K562 (cell line): Measurements from ENCODE around the gene KRTAP5-7. TPM values are rescaled to one million over a fixed set of nuclear protein-coding genes. Genes with fewer than 3 reads are reported as not detected.
A peak's percentile ranks its signal among the peaks of the same experiment; 100 is the strongest.

Source experiments
- ATAC-seq: fragments of 200-7000 bp; cut with Tn5 transposase; 3 replicates; pipeline ENCODE4 v1.9.1; 2020; ENCODE audit warnings: moderate library complexity
- BruUV-seq: library from RNA; stranded (reverse); fragments of 400-500 nt; replicated peaks from 2 replicates; lab custom pipeline; 2021; lab: Mats Ljungman, UMichigan
- CTCF ChIA-PET: fragments of 300-600 bp; formaldehyde crosslinking; extraction: SDS; loops from one replicate; lab custom pipeline; 2021; ENCODE audit warnings: low intra/inter-chr PET ratio; lab: Yijun Ruan, JAX
- POLR2A ChIA-PET: fragments of 300-600, 350-650 bp; sonication (Branson Sonifier 250); formaldehyde crosslinking; extraction: SDS; loops from one replicate; lab custom pipeline; 2021; ENCODE audit warnings: antibody characterized with exemption, inconsistent platforms; lab: Yijun Ruan, JAX
- DNase-seq, 4 experiments: peaks; one replicate each; pipeline versions ENCODE4 v3.0.0 to v3.0.0-alpha.2; 2011 to 2018; ENCODE audit warnings: low spot score in 3 of 4, mixed read lengths in 3 of 4; ENCODE audit errors: extremely low read depth in 1 of 4
- FAIRE-seq: peaks from 2 replicates; lab custom pipeline; 2011; peaks lifted over from hg19 to GRCh38; lab: Jason Lieb, UNC
- H2AFZ ChIP-seq: 2 replicates; pipeline ENCODE4 v1.6.0; 2011; ENCODE audit warnings: low read depth, low read length, control low read depth, inconsistent platforms
- H3K27ac ChIP-seq: fragments of 200-600 bp; 3 replicates; pipeline ENCODE4 v1.8.0; 2011; ENCODE audit warnings: low read depth, mild to moderate bottlenecking, control low read depth, inconsistent platforms, low read length, moderate library complexity, mixed read lengths; ENCODE audit errors: extremely low read depth
- H3K27me3 ChIP-seq, 2 experiments: fragments of 300-600 bp in 1 of 2; 2 replicates in 1 of 2; 3 replicates in 1 of 2; pipeline versions ENCODE4 v1.6.0 to v1.8.0; 2011; ENCODE audit warnings: inconsistent platforms in 2 of 2, low read length in 2 of 2, mild to moderate bottlenecking in 1 of 2, mixed read lengths in 1 of 2, moderate library complexity in 1 of 2; ENCODE audit not compliant: control insufficient read depth in 2 of 2, insufficient read depth in 2 of 2
- H3K36me3 ChIP-seq: fragments of 300-600 bp; 3 replicates; pipeline ENCODE4 v1.8.0; 2011; ENCODE audit warnings: mild to moderate bottlenecking, low read length, inconsistent platforms; ENCODE audit not compliant: control insufficient read depth, insufficient read depth
- H3K4me1 ChIP-seq, 2 experiments: fragments of 200-600 bp in 1 of 2; replicated peaks in 1 of 2; 2 replicates in 1 of 2; 3 replicates in 1 of 2; pipeline versions ENCODE4 v1.5.1 to v1.8.0; 2011; ENCODE audit warnings: inconsistent platforms in 2 of 2, low read length in 2 of 2, mild to moderate bottlenecking in 1 of 2, mixed read lengths in 1 of 2, moderate library complexity in 1 of 2; ENCODE audit not compliant: control insufficient read depth in 2 of 2, insufficient read depth in 2 of 2
- H3K4me2 ChIP-seq: 2 replicates; pipeline ENCODE4 v1.6.1; 2011; ENCODE audit warnings: low read length, control low read depth, inconsistent platforms, mixed read lengths; ENCODE audit not compliant: insufficient read depth
- H3K4me3 ChIP-seq: fragments of 200-600 bp; sonication (generic), shearing (Covaris generic); 2 replicates; pipeline ENCODE4 v1.5.1; 2016; ENCODE audit warnings: control low read depth, inconsistent platforms
- H3K79me2 ChIP-seq: fragments of 200-600 bp; 3 replicates; pipeline ENCODE4 v1.8.0; 2011; ENCODE audit warnings: low read length, inconsistent platforms; ENCODE audit not compliant: control insufficient read depth, insufficient read depth
- H3K9ac ChIP-seq, 2 experiments: 2 replicates each; pipeline versions ENCODE4 v1.6.0 to v1.6.1; 2011; ENCODE audit warnings: low read depth in 2 of 2, low read length in 2 of 2, control low read depth in 1 of 2, inconsistent platforms in 1 of 2, mild to moderate bottlenecking in 1 of 2, mixed read lengths in 1 of 2; ENCODE audit not compliant: insufficient read depth in 1 of 2
- H3K9me1 ChIP-seq: one replicate; pipeline ENCODE4 v1.6.0; 2011; ENCODE audit warnings: inconsistent platforms, mild to moderate bottlenecking, low read length, moderate library complexity; ENCODE audit not compliant: control insufficient read depth, insufficient read depth
- H3K9me3 ChIP-seq: replicated peaks from 2 replicates; pipeline ENCODE4 v1.5.1; 2011; ENCODE audit warnings: low read depth, low read length, inconsistent platforms; ENCODE audit not compliant: control insufficient read depth, insufficient read depth
- H4K20me1 ChIP-seq: replicated peaks from 2 replicates; pipeline ENCODE4 v1.6.1; 2011; ENCODE audit warnings: low read length, inconsistent platforms, mixed read lengths; ENCODE audit not compliant: control insufficient read depth, insufficient read depth
- CBX1 ChIP-seq: sonication (generic); IDR thresholded peaks from 2 replicates; pipeline ENCODE4 v1.6.1; 2016; ENCODE audit warnings: antibody characterized with exemption, low read depth, mild to moderate bottlenecking
- KHSRP ChIP-seq: fragments of 450-650 bp; IDR thresholded peaks from 2 replicates; pipeline ENCODE4 v1.6.1; 2017
- NCOR1 ChIP-seq: fragments of 450-650 bp; IDR thresholded peaks from 2 replicates; pipeline ENCODE4 v1.6.1; 2016; ENCODE audit warnings: mild to moderate bottlenecking, moderate library complexity
- NONO ChIP-seq, 2 experiments: fragments of 200-400 bp in 1 of 2; fragments of 450-650 bp in 1 of 2; formaldehyde crosslinking in 1 of 2; IDR thresholded peaks; 2 replicates each; pipeline ENCODE4 v1.6.1; 2017; ENCODE audit warnings: low read depth in 2 of 2, mild to moderate bottlenecking in 2 of 2, moderate library complexity in 2 of 2, low read length in 1 of 2
- SIRT6 ChIP-seq: IDR thresholded peaks from one replicate; pipeline ENCODE4 v1.6.1; 2012; ENCODE audit warnings: low read depth, mild to moderate bottlenecking, control low read depth, inconsistent platforms, low read length, moderate library complexity
- TAF7 ChIP-seq: fragments of 450-650 bp; IDR thresholded peaks from 2 replicates; pipeline ENCODE4 v1.6.1; 2016; ENCODE audit warnings: missing genetic modification characterization, missing compliant biosample characterization
- TCF3 ChIP-seq: sonication (generic); formaldehyde crosslinking; IDR thresholded peaks from 2 replicates; pipeline ENCODE4 v1.4.0; 2020; ENCODE audit warnings: mild to moderate bottlenecking, missing genetic modification reagents
- ZNF23 ChIP-seq: fragments of 250-450 bp; sonication (Bioruptor Pico); IDR thresholded peaks from 2 replicates; pipeline ENCODE4 v1.4.0; 2020; ENCODE audit warnings: mild to moderate bottlenecking
- WGBS: fragments of 100-300 bp; shearing (Covaris generic); methylation state at CpG from one replicate; pipeline ENCODE4 v1.1.6; 2016; ENCODE audit warnings: low coverage, mixed read lengths; ENCODE audit not compliant: insufficient coverage; ENCODE audit errors: missing lambda C conversion rate; 5-methylcytosine and 5-hydroxymethylcytosine counted together
- in situ Hi-C: fragments of 300-500 bp; cut with MboI; formaldehyde crosslinking; loops from 4 replicates; pipeline ENCODE4 v1.15.0; 2018; ENCODE audit warnings: inconsistent platforms, mixed read lengths
- intact Hi-C: fragments of 100-400 bp; cut with micrococcal nuclease; formaldehyde crosslinking; loops from 2 replicates; pipeline ENCODE4 v1.14.2; 2022
- polyA plus RNA-seq, 8 experiments: library from polyadenylated mRNA; depleted of rRNA in 4 of 8; stranded (reverse) in 5 of 8; unstranded in 3 of 8; fragments of >200 nt; fragmentation: Nextera tagmentation in 2 of 8; fragmentation: Illumina TruSeq in 1 of 8; extraction: Ambion mirVana in 2 of 8; extraction: Trizol in 1 of 8; gene quantifications; 2 replicates each; pipeline versions ENCODE4 v1.2.1 to v1.2.3, GENCODE V29; 2011 to 2014; ENCODE audit warnings: inconsistent platforms in 1 of 8, missing spikeins in 1 of 8
- total RNA-seq, 7 experiments: library from RNA; depleted of rRNA in 6 of 7; stranded (reverse); fragments of >200 nt in 6 of 7; fragmentation: Illumina TruSeq in 2 of 7; extraction: Trizol in 2 of 7; gene quantifications; 2 replicates each; pipeline versions ENCODE4 v1.2.1 to v1.2.3, GENCODE V29; 2011 to 2021; ENCODE audit warnings: low replicate concordance in 1 of 7
- TF ChIP-seq, protein P1 (sequence below), 2 experiments: IDR thresholded peaks; 2 replicates each; pipeline ENCODE4 v1.6.1; 2011; ENCODE audit warnings: borderline replicate concordance in 1 of 2, control low read depth in 1 of 2, low read depth in 1 of 2, low read length in 1 of 2, mild to moderate bottlenecking in 1 of 2, mixed read lengths in 1 of 2, moderate library complexity in 1 of 2; ENCODE audit not compliant: insufficient read depth in 1 of 2, insufficient read length in 1 of 2, poor library complexity in 1 of 2, severe bottlenecking in 1 of 2; ENCODE audit errors: extremely low read depth in 1 of 2

The KRTAP5-7 gene
- total and polyA plus RNA-seq, 9 of the 15 experiments (the other 6 are each of a cell fraction or from before 2014, with no cell fraction given): not detected

DNA sequence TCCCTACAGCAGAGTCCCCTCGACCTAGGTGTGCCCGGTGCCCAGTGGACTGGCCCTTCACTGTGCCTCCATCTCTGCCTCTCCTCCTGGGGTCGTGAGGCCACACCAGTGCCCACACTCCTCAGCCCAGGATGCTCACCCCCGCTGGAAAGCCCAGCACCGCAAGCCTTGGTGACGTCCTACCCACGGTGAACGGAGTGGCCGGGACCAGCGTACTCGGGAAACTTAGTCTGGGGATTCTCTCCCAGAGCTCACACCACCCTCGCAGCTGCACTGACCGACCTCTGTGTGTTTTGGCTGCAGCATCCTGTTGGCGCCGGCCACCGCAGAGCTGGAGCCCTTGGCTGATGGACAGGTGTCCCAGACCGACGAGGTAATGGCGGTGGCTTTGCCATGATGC, 35.5 kb upstream of the KRTAP5-7 start:
- H3K4me3 ChIP-seq: no peak overlapping the region
- DNase-seq: no peak
- 95% methylated on average over 17 of the region's 19 CpGs for WGBS
- no peaks in the 10 kb centered on the region for H3K9me1 ChIP-seq
- intact Hi-C loops: no loop called here
- no peak overlapping the region for H3K27ac ChIP-seq
- H2AFZ ChIP-seq: no peak overlapping the region
- H3K4me2 ChIP-seq: no peak overlapping the region
- H3K36me3 ChIP-seq: peaks cover 38% of the 10 kb centered on the region; the same call in 2 of the 3 replicates
- CTCF ChIA-PET: no interaction called here
- H3K4me1 ChIP-seq: peaks cover 6 to 17% of the 10 kb centered on the region in 2 experiments; a peak in 4 of 5 replicates
- no peaks in the 10 kb centered on the region for H4K20me1 ChIP-seq
- H3K9ac ChIP-seq: peak overlapping the region in 1 of 2 experiments; percentile 5; a peak in 1 of 4 replicates
- H3K79me2 ChIP-seq: no peaks in the 10 kb centered on the region
- no peaks in the 10 kb centered on the region for H3K9me3 ChIP-seq
- H3K27me3 ChIP-seq: no peaks in the 10 kb centered on the region
- ATAC-seq: no peak
- TF ChIP-seq CBX1 (no peak), SIRT6 (no peak), TAF7 (tag) (no peak), KHSRP (no peak), TCF3 (no peak), ZNF23 (CRISPR knock-in tag) (no peak)
- TF ChIP-seq, all 486 proteins: peak for 0
- in situ Hi-C loops: no loop called here
- BruUV-seq: no TSS peak
- no peak for FAIRE-seq
- POLR2A ChIA-PET: no interaction called here

DNA sequence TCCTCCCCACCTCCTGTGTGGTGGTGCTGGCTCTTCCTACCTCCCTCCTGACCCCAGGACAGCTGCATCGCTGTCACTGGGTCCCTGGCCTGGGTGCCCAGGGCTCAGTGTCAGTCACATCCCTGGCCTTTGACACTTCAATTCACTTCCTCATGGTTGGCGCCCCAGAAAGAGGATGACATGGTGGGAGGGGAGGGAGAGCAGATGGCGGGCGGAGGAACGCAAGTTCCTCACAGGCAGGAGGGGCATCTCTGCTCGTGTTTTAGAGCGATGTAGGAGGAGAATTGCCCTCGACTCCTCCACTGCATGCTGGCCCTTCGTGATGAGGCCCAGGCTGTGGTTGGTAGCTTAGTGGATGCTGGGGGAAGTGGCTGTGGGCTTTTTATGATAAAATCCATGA, 35.1 kb upstream of the KRTAP5-7 start:
- no peak overlapping the region for H3K27ac ChIP-seq
- BruUV-seq: no TSS peak
- no peaks in the 10 kb centered on the region for H4K20me1 ChIP-seq
- H3K9me3 ChIP-seq: no peaks in the 10 kb centered on the region
- intact Hi-C loops (no loop called here), in situ Hi-C loops (no loop called here)
- H3K9me1 ChIP-seq: no peaks in the 10 kb centered on the region
- H3K4me3 ChIP-seq: no peak overlapping the region
- ChIA-PET POLR2A (no interaction called here), CTCF (no interaction called here)
- peaks cover 6 to 17% of the 10 kb centered on the region in 2 experiments; a peak in 4 of 5 replicates for H3K4me1 ChIP-seq
- no peak for FAIRE-seq
- DNase-seq: no peak
- no peak overlapping the region for H3K4me2 ChIP-seq
- 83% methylated on average over 8 of the region's 9 CpGs for WGBS
- H2AFZ ChIP-seq: no peak overlapping the region
- peaks cover 39% of the 10 kb centered on the region; the same call in 2 of the 3 replicates for H3K36me3 ChIP-seq
- H3K27me3 ChIP-seq: no peaks in the 10 kb centered on the region
- no peaks in the 10 kb centered on the region for H3K79me2 ChIP-seq
- peak overlapping the region in 1 of 2 experiments; percentile 5; a peak in 1 of 4 replicates for H3K9ac ChIP-seq
- ATAC-seq: no peak
- TF ChIP-seq, protein P1, sequence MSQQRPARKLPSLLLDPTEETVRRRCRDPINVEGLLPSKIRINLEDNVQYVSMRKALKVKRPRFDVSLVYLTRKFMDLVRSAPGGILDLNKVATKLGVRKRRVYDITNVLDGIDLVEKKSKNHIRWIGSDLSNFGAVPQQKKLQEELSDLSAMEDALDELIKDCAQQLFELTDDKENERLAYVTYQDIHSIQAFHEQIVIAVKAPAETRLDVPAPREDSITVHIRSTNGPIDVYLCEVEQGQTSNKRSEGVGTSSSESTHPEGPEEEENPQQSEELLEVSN (IDR thresholded peaks at IDR 0.05; ENCODE audit: borderline replicate concordance in 1 of 2, extremely low read depth in 1 of 2, insufficient read depth in 1 of 2, insufficient read length in 1 of 2, low read depth in 1 of 2, low read length in 1 of 2, poor library complexity in 1 of 2, severe bottlenecking in 1 of 2): no peak
- TF ChIP-seq NCOR1: no peak
- TF ChIP-seq NONO (IDR thresholded peaks at IDR 0.05; ENCODE audit: low read depth in 2 of 2, low read length in 1 of 2): no peak
